Muscle layer of duodenum (tissue), 2 donors: Measurements from ENCODE around the gene TOR1AIP2.

Experiments
- H3K27ac ChIP-seq: one replicate; pipeline ENCODE4 v1.7.0; 2013; ENCODE audit warnings: mild to moderate bottlenecking, low read length
- H3K27me3 ChIP-seq: one replicate; pipeline ENCODE4 v1.7.0; 2013; ENCODE audit warnings: low read depth, mild to moderate bottlenecking, control low read depth, low read length
- H3K36me3 ChIP-seq, 2 donors: one replicate each; pipeline ENCODE4 v1.7.0; 2013; ENCODE audit warnings: low read length in 2 of 2, control low read depth in 1 of 2, mild to moderate bottlenecking in 1 of 2; ENCODE audit not compliant: insufficient read depth in 2 of 2, control insufficient read depth in 1 of 2
- H3K4me1 ChIP-seq, 2 donors: one replicate each; pipeline ENCODE4 v1.7.0; 2013; ENCODE audit warnings: low read length in 2 of 2, mild to moderate bottlenecking in 2 of 2, control low read depth in 1 of 2, moderate library complexity in 1 of 2; ENCODE audit not compliant: insufficient read depth in 2 of 2, control insufficient read depth in 1 of 2
- H3K4me3 ChIP-seq, 2 donors: one replicate each; pipeline ENCODE4 v1.7.0; 2013; ENCODE audit warnings: low read length in 2 of 2, low read depth in 1 of 2, mild to moderate bottlenecking in 1 of 2
- H3K9me3 ChIP-seq, 2 donors: one replicate each; pipeline ENCODE4 v1.7.0; 2013; ENCODE audit warnings: low read length in 2 of 2, control low read depth in 1 of 2, mild to moderate bottlenecking in 1 of 2; ENCODE audit not compliant: control insufficient read depth in 1 of 2
- donor health status: healthy.

The TOR1AIP2 gene

GRCh38 chr1:179803104-179803503 is 74.5 kb downstream of the TOR1AIP2 start:
- Histone ChIP-seq H3K4me1 (no peaks in the 10 kb centered on the region), H3K9me3 (no peaks in the 10 kb centered on the region), H3K27me3 (no peaks in the 10 kb centered on the region), H3K27ac (no peak overlapping the region), H3K4me3 (no peak overlapping the region), H3K36me3 (no peaks in the 10 kb centered on the region)

GRCh38 chr1:179800481-179800880 is 77.1 kb downstream of the TOR1AIP2 start:
- Histone ChIP-seq H3K4me1 (no peaks in the 10 kb centered on the region), H3K4me3 (no peak overlapping the region), H3K27me3 (no peaks in the 10 kb centered on the region), H3K36me3 (no peaks in the 10 kb centered on the region), H3K9me3 (no peaks in the 10 kb centered on the region), H3K27ac (no peak overlapping the region)

GRCh38 chr1:179798864-179799516 is 78.6 kb downstream of the TOR1AIP2 start:
- H3K4me1 ChIP-seq: no peaks in the 10 kb centered on the region
- no peak overlapping the region for H3K4me3 ChIP-seq
- no peaks in the 10 kb centered on the region for H3K9me3 ChIP-seq
- no peaks in the 10 kb centered on the region for H3K27me3 ChIP-seq
- H3K27ac ChIP-seq: no peak overlapping the region
- H3K36me3 ChIP-seq: no peaks in the 10 kb centered on the region

- no peaks in the 10 kb centered on the region for H3K36me3 ChIP-seq
- H3K4me3 ChIP-seq: no peak overlapping the region
Measured at GRCh38 chr1:179798213-179798863, 79.3 kb downstream of the TOR1AIP2 start.

GRCh38 chr1:179794669-179795068 is 82.9 kb downstream of the TOR1AIP2 start:
- Histone ChIP-seq H3K9me3 (no peaks in the 10 kb centered on the region), H3K27me3 (no peaks in the 10 kb centered on the region), H3K27ac (no peak overlapping the region), H3K36me3 (no peaks in the 10 kb centered on the region), H3K4me1 (no peaks in the 10 kb centered on the region), H3K4me3 (no peak overlapping the region)

More at GRCh38 chr1:179798213-179798863, 79.3 kb downstream of the TOR1AIP2 start:
- Histone ChIP-seq H3K27me3 (no peaks in the 10 kb centered on the region), H3K9me3 (no peaks in the 10 kb centered on the region), H3K27ac (no peak overlapping the region), H3K4me1 (no peaks in the 10 kb centered on the region)

- Histone ChIP-seq H3K4me3 (no peak overlapping the region), H3K27me3 (no peaks in the 10 kb centered on the region)
Measured at GRCh38 chr1:179794146-179794545, 83.5 kb downstream of the TOR1AIP2 start.

GRCh38 chr1:179793281-179793680 is 84.3 kb downstream of the TOR1AIP2 start:
- Histone ChIP-seq H3K27me3 (no peaks in the 10 kb centered on the region), H3K27ac (no peak overlapping the region), H3K9me3 (no peaks in the 10 kb centered on the region), H3K4me1 (no peaks in the 10 kb centered on the region), H3K4me3 (no peak overlapping the region), H3K36me3 (no peaks in the 10 kb centered on the region)

More at GRCh38 chr1:179794146-179794545, 83.5 kb downstream of the TOR1AIP2 start:
- no peak overlapping the region for H3K27ac ChIP-seq
- no peaks in the 10 kb centered on the region for H3K4me1 ChIP-seq
- no peaks in the 10 kb centered on the region for H3K36me3 ChIP-seq
- H3K9me3 ChIP-seq: no peaks in the 10 kb centered on the region
